Duodenal mucosa (tissue), 2 donors: ENCODE data around the gene SEZ6L.

Experiments
- H3K27ac ChIP-seq: one replicate; pipeline ENCODE4 v1.7.0; 2013; ENCODE audit warnings: low read depth, low read length
- H3K27me3 ChIP-seq, 2 donors: one replicate each; pipeline ENCODE4 v1.7.0; 2013; ENCODE audit warnings: low read length in 2 of 2, control low read depth in 1 of 2; ENCODE audit not compliant: insufficient read depth in 2 of 2, control insufficient read depth in 1 of 2
- H3K36me3 ChIP-seq, 2 donors: one replicate each; pipeline ENCODE4 v1.7.0; 2013; ENCODE audit warnings: low read length in 2 of 2, control low read depth in 1 of 2; ENCODE audit not compliant: insufficient read depth in 2 of 2, control insufficient read depth in 1 of 2
- H3K4me1 ChIP-seq, 2 donors: one replicate each; pipeline ENCODE4 v1.7.0; 2013; ENCODE audit warnings: low read length in 2 of 2, control low read depth in 1 of 2; ENCODE audit not compliant: insufficient read depth in 2 of 2, control insufficient read depth in 1 of 2
- H3K4me3 ChIP-seq, 2 donors: one replicate each; pipeline ENCODE4 v1.7.0; 2013; ENCODE audit warnings: low read length in 2 of 2, low read depth in 1 of 2
- H3K9ac ChIP-seq, 2 donors: one replicate each; pipeline ENCODE4 v1.7.0; 2013; ENCODE audit warnings: low read length in 2 of 2, low read depth in 1 of 2
- H3K9me3 ChIP-seq, 2 donors: one replicate each; pipeline ENCODE4 v1.7.0; 2013; ENCODE audit warnings: low read length in 2 of 2, control low read depth in 1 of 2; ENCODE audit not compliant: control insufficient read depth in 1 of 2

Gene SEZ6L

GRCh38 chr22:26286091-26286820, 117.0 kb downstream of the SEZ6L start:
- H3K36me3 ChIP-seq: no peaks in the 10 kb centered on the region
- no peak overlapping the region for H3K9ac ChIP-seq
- no peaks in the 10 kb centered on the region for H3K4me1 ChIP-seq
- H3K27me3 ChIP-seq: no peaks in the 10 kb centered on the region
- no peak overlapping the region for H3K27ac ChIP-seq
- no peaks in the 10 kb centered on the region for H3K9me3 ChIP-seq
- no peak overlapping the region for H3K4me3 ChIP-seq

DNA sequence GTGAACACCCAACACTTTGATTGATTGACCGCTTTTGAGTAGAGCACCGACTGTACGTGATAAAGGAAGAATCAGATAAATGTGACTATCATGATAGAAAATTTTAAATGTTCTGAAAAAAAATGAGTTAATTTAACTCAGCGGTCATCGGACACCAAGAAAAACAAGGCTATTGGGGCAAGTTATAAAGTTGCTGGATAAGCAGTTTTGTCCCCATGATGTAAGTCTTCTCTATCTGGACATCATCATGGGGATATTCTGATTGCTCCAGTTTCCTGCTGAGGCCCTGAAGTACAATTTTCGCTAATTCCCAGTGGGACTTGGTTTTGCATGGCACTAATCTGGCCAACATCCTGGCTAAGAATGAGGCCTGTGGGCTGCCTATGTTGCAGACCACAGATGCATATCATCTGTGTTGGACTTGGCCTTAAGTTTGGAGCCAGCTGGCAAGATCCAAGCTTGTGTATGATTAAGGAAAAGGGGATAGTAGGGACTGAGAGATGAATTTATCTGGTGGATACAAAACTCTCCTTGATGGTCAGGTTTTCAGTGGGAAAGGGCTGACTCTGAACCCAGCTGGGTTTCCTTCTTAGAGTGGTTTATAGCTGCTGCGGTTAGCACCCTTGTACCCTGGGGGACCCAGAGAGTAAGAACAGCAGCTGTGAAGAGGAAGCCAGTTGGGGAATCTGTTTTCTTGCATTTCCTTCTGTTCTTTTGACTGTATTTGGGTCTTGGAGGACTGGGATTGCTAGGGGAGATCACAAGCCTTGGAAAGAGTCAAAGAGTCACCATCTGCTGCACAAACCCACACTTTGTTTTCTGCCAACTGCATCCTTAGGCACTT, 118.3 kb downstream of the SEZ6L start:
- Histone ChIP-seq H3K4me3 (no peak overlapping the region), H3K27me3 (no peaks in the 10 kb centered on the region), H3K36me3 (no peaks in the 10 kb centered on the region), H3K9ac (no peak overlapping the region), H3K9me3 (no peaks in the 10 kb centered on the region), H3K27ac (no peak overlapping the region), H3K4me1 (no peaks in the 10 kb centered on the region)

- H3K36me3 ChIP-seq: no peaks in the 10 kb centered on the region
- no peak overlapping the region for H3K27ac ChIP-seq
- no peaks in the 10 kb centered on the region for H3K4me1 ChIP-seq
- no peak overlapping the region for H3K4me3 ChIP-seq
- H3K9ac ChIP-seq: no peak overlapping the region
- H3K27me3 ChIP-seq: no peaks in the 10 kb centered on the region
- H3K9me3 ChIP-seq: no peaks in the 10 kb centered on the region
Measured at GRCh38 chr22:26289611-26290101, 120.4 kb downstream of the SEZ6L start.

GRCh38 chr22:26291940-26292666, 122.8 kb downstream of the SEZ6L start:
- no peak overlapping the region for H3K27ac ChIP-seq
- no peaks in the 10 kb centered on the region for H3K27me3 ChIP-seq
- no peaks in the 10 kb centered on the region for H3K9me3 ChIP-seq
- no peaks in the 10 kb centered on the region for H3K4me1 ChIP-seq
- H3K36me3 ChIP-seq: no peaks in the 10 kb centered on the region
- no peak overlapping the region for H3K9ac ChIP-seq
- no peak overlapping the region for H3K4me3 ChIP-seq

- Histone ChIP-seq H3K4me3 (no peak overlapping the region), H3K4me1 (no peaks in the 10 kb centered on the region), H3K36me3 (no peaks in the 10 kb centered on the region), H3K27me3 (no peaks in the 10 kb centered on the region), H3K9ac (no peak overlapping the region), H3K27ac (no peak overlapping the region), H3K9me3 (no peaks in the 10 kb centered on the region)
Measured at GRCh38 chr22:26292667-26292995, 123.4 kb downstream of the SEZ6L start.

DNA sequence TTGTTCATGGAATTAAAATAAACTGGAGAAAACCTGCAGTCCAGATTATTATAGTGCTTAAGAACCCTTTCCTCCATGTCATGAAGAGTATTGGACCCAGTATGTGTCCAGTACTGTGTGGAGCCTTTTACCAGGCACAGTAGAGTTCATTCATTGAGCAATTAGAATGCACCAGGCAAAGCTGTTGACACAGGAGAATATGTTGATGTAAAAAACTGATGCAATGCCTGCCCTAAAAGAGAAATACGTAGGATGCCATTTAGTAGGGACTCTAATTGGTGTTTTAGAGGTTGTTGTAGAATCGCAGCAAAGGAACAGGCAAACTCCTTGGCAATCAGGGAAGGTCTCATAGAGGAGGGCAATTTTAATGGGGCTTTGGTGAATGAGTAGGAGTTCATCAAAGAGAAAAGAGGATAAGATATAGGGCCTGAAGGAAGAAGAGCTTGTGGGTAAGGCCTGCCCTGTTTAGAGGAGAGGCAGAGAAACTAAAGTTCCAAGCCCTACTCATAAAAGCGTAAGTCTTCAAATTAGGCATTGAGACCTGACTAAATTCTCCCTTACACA, 126.4 kb downstream of the SEZ6L start:
- Histone ChIP-seq H3K4me1 (no peaks in the 10 kb centered on the region), H3K9ac (no peak overlapping the region), H3K9me3 (no peaks in the 10 kb centered on the region), H3K4me3 (no peak overlapping the region), H3K27ac (no peak overlapping the region), H3K36me3 (no peaks in the 10 kb centered on the region), H3K27me3 (no peaks in the 10 kb centered on the region)

- no peak overlapping the region for H3K27ac ChIP-seq
Measured at GRCh38 chr22:26298605-26299310, 129.5 kb downstream of the SEZ6L start.

GRCh38 chr22:26302726-26303125, 133.5 kb downstream of the SEZ6L start:
- Histone ChIP-seq H3K27ac (no peak overlapping the region), H3K27me3 (peaks cover 4% of the 10 kb centered on the region in 2 donors), H3K4me1 (no peaks in the 10 kb centered on the region), H3K9me3 (no peaks in the 10 kb centered on the region), H3K9ac (no peak overlapping the region), H3K36me3 (no peaks in the 10 kb centered on the region), H3K4me3 (no peak overlapping the region)

More at GRCh38 chr22:26298605-26299310, 129.5 kb downstream of the SEZ6L start:
- Histone ChIP-seq H3K9ac (no peak overlapping the region), H3K27me3 (no peaks in the 10 kb centered on the region), H3K4me1 (no peaks in the 10 kb centered on the region), H3K9me3 (no peaks in the 10 kb centered on the region), H3K4me3 (no peak overlapping the region), H3K36me3 (no peaks in the 10 kb centered on the region)

GRCh38 chr22:26303475-26303874, 134.2 kb downstream of the SEZ6L start:
- no peak overlapping the region for H3K4me3 ChIP-seq
- H3K27ac ChIP-seq: no peak overlapping the region
- H3K4me1 ChIP-seq: no peaks in the 10 kb centered on the region
- no peaks in the 10 kb centered on the region for H3K9me3 ChIP-seq
- no peak overlapping the region for H3K9ac ChIP-seq
- H3K36me3 ChIP-seq: no peaks in the 10 kb centered on the region
- peaks cover 4% of the 10 kb centered on the region in 2 donors for H3K27me3 ChIP-seq
